H9 (cell line): ENCODE data around the gene CMAS. TPM values are rescaled to one million over a fixed set of nuclear protein-coding genes. Genes with fewer than 3 reads are reported as not detected.

Experiments used
- DNase-seq: peaks from one replicate; pipeline ENCODE4 v3.0.0-alpha.2; 2017
- H2AFZ ChIP-seq: one replicate; pipeline ENCODE4 v1.6.1; 2013; ENCODE audit warnings: mild to moderate bottlenecking, low read length, control low read depth, moderate library complexity
- H2AK5ac ChIP-seq: 2 replicates; pipeline ENCODE4 v1.6.1; 2013; ENCODE audit warnings: low read length, control low read depth, mixed read lengths; ENCODE audit not compliant: insufficient read length
- H2BK120ac ChIP-seq: one replicate; pipeline ENCODE4 v1.6.1; 2013; ENCODE audit warnings: low read depth, mild to moderate bottlenecking, low read length, control low read depth, inconsistent platforms; ENCODE audit not compliant: poor library complexity, severe bottlenecking
- H2BK12ac ChIP-seq: 2 replicates; pipeline ENCODE4 v1.6.1; 2013; ENCODE audit warnings: low read length, control low read depth, mixed read lengths, low read depth; ENCODE audit not compliant: insufficient read length
- H2BK15ac ChIP-seq: 2 replicates; pipeline ENCODE4 v1.6.1; 2013; ENCODE audit warnings: low read depth, low read length, control low read depth
- H2BK20ac ChIP-seq: one replicate; pipeline ENCODE4 v1.6.1; 2013; ENCODE audit warnings: low read depth, mild to moderate bottlenecking, low read length, control low read depth, inconsistent platforms; ENCODE audit not compliant: poor library complexity, severe bottlenecking
- H2BK5ac ChIP-seq: 2 replicates; pipeline ENCODE4 v1.6.1; 2013; ENCODE audit warnings: low read length, control low read depth, mixed read lengths; ENCODE audit not compliant: insufficient read length
- H3K14ac ChIP-seq: 2 replicates; pipeline ENCODE4 v1.6.1; 2013; ENCODE audit warnings: low read length, control low read depth; ENCODE audit not compliant: insufficient read depth
- H3K18ac ChIP-seq: 2 replicates; pipeline ENCODE4 v1.6.1; 2013; ENCODE audit warnings: low read depth, mild to moderate bottlenecking, mixed read lengths, low read length, control low read depth; ENCODE audit not compliant: insufficient read length
- H3K23ac ChIP-seq: 2 replicates; pipeline ENCODE4 v1.6.1; 2013; ENCODE audit warnings: low read length, control low read depth, mixed read lengths, low read depth; ENCODE audit not compliant: insufficient read length
- H3K23me2 ChIP-seq: 2 replicates; pipeline ENCODE4 v1.6.1; 2013; ENCODE audit warnings: low read depth, mild to moderate bottlenecking, mixed read lengths, low read length, control low read depth; ENCODE audit not compliant: insufficient read length, poor library complexity, severe bottlenecking
- H3K27ac ChIP-seq: 2 replicates; pipeline ENCODE4 v1.5.1; 2013; ENCODE audit warnings: low read length, control low read depth, mixed read lengths, low read depth; ENCODE audit not compliant: insufficient read length
- H3K27me3 ChIP-seq: 2 replicates; pipeline ENCODE4 v1.6.1; 2013; ENCODE audit warnings: low read length, control low read depth, inconsistent platforms; ENCODE audit not compliant: insufficient read depth
- H3K4ac ChIP-seq: 2 replicates; pipeline ENCODE4 v1.6.1; 2013; ENCODE audit warnings: low read depth, mild to moderate bottlenecking, control low read depth, inconsistent platforms, low read length, moderate library complexity
- H3K4me1 ChIP-seq: 2 replicates; pipeline ENCODE4 v1.6.1; 2013; ENCODE audit warnings: low read length, control low read depth, inconsistent platforms; ENCODE audit not compliant: insufficient read depth
- H3K4me2 ChIP-seq: 2 replicates; pipeline ENCODE4 v1.6.1; 2013; ENCODE audit warnings: low read length, control low read depth, mixed read lengths; ENCODE audit not compliant: insufficient read length, insufficient read depth
- H3K56ac ChIP-seq: 2 replicates; pipeline ENCODE4 v1.6.1; 2013; ENCODE audit warnings: low read depth, mild to moderate bottlenecking, mixed read lengths, low read length, control low read depth; ENCODE audit not compliant: insufficient read length
- H3K79me1 ChIP-seq: 2 replicates; pipeline ENCODE4 v1.6.1; 2013; ENCODE audit warnings: low read depth, mild to moderate bottlenecking, moderate library complexity, low read length, control low read depth, inconsistent platforms; ENCODE audit not compliant: insufficient read depth, poor library complexity, severe bottlenecking
- H3K79me2 ChIP-seq: 2 replicates; pipeline ENCODE4 v1.6.1; 2013; ENCODE audit warnings: low read length, control low read depth, inconsistent platforms; ENCODE audit not compliant: insufficient read depth
- H3K9ac ChIP-seq: 2 replicates; pipeline ENCODE4 v1.6.1; 2013; ENCODE audit warnings: low read length, control low read depth, mixed read lengths; ENCODE audit not compliant: insufficient read length; ENCODE audit errors: extremely low read depth
- H3K9me3 ChIP-seq: one replicate; pipeline ENCODE4 v1.6.1; 2013; ENCODE audit warnings: low read depth, low read length, inconsistent platforms; ENCODE audit not compliant: control insufficient read depth
- H3T11ph ChIP-seq: one replicate; pipeline ENCODE4 v1.6.1; 2013; ENCODE audit warnings: mild to moderate bottlenecking, low read length, control low read depth, inconsistent platforms
- H4K20me1 ChIP-seq: one replicate; pipeline ENCODE4 v1.6.1; 2013; ENCODE audit not compliant: control insufficient read depth, insufficient read length, insufficient read depth
- H4K5ac ChIP-seq: 2 replicates; pipeline ENCODE4 v1.6.1; 2013; ENCODE audit warnings: low read depth, mild to moderate bottlenecking, mixed read lengths, low read length, control low read depth; ENCODE audit not compliant: insufficient read length
- H4K8ac ChIP-seq: replicated peaks from 2 replicates; pipeline ENCODE4 v1.6.1; 2013; ENCODE audit warnings: low read length, control low read depth, mixed read lengths, low read depth; ENCODE audit not compliant: insufficient read length
- H4K91ac ChIP-seq: 2 replicates; pipeline ENCODE4 v1.6.1; 2013; ENCODE audit warnings: low read depth, mild to moderate bottlenecking, moderate library complexity, mixed read lengths, low read length, control low read depth; ENCODE audit not compliant: insufficient read length
- H3K27ac Mint-ChIP-seq, 3 experiments: 2 replicates in 2 of 3; 3 replicates in 1 of 3; pipeline ENCODE4 v1.8.0; 2020 to 2021; ENCODE audit warnings: mixed read lengths in 3 of 3, mild to moderate bottlenecking in 1 of 3, moderate library complexity in 1 of 3
- H3K27me3 Mint-ChIP-seq: 2 replicates; pipeline ENCODE4 v1.8.0; 2021; ENCODE audit warnings: low read depth, mild to moderate bottlenecking, moderate library complexity, mixed read lengths
- H3K36me3 Mint-ChIP-seq, 3 experiments: 2 replicates in 2 of 3; 3 replicates in 1 of 3; pipeline ENCODE4 v1.8.0; 2020 to 2021; ENCODE audit warnings: low read depth in 3 of 3, mixed read lengths in 3 of 3; ENCODE audit not compliant: insufficient read depth in 1 of 3
- H3K4me1 Mint-ChIP-seq, 2 experiments: 2 replicates each; pipeline ENCODE4 v1.8.0; 2020; ENCODE audit warnings: mixed read lengths in 2 of 2
- H3K4me3 Mint-ChIP-seq, 2 experiments: 2 replicates in 1 of 2; 3 replicates in 1 of 2; pipeline ENCODE4 v1.8.0; 2020 to 2021; ENCODE audit warnings: mild to moderate bottlenecking in 2 of 2, mixed read lengths in 2 of 2, moderate library complexity in 1 of 2
- H3K9me3 Mint-ChIP-seq, 2 experiments: 2 replicates in 1 of 2; 3 replicates in 1 of 2; pipeline ENCODE4 v1.8.0; 2020; ENCODE audit warnings: mild to moderate bottlenecking in 2 of 2, mixed read lengths in 2 of 2, moderate library complexity in 1 of 2
- WGBS: extraction: QIAGEN DNeasy Blood & Tissue Kit; methylation state at CpG from one replicate; pipeline ENCODE4 v1.1.7; 2013; ENCODE audit warnings: missing lambda C conversion rate, low lambda C conversion rate, mixed read lengths; ENCODE audit not compliant: insufficient read length; ENCODE audit errors: extremely low coverage; 5-methylcytosine and 5-hydroxymethylcytosine counted together
- total RNA-seq: library from RNA; stranded (reverse); gene quantifications from 2 replicates; pipeline ENCODE4 v1.2.1, GENCODE V29; 2021
- TF ChIP-seq, protein P1 (sequence below): fragments of 200-600 bp; sonication (generic); conservative IDR thresholded peaks from 3 replicates; pipeline ENCODE4 v1.8.0; 2021; ENCODE audit warnings: antibody characterized with exemption, mild to moderate bottlenecking

The CMAS gene
- total RNA-seq, 1 experiment from 2014 or later: 47.4 TPM

- Mint-ChIP-seq H3K4me1 (peaks cover 31 to 38% of the 10 kb centered on the region in 2 experiments), H3K27me3 (no peaks in the 10 kb centered on the region), H3K9me3 (no peaks in the 10 kb centered on the region), H3K4me3 (peak overlapping the region; percentile 92 to 98), H3K36me3 (peaks cover 6 to 14% (median 7%) of the 10 kb centered on the region in 3 experiments; a peak in 6 of 7 replicates), H3K27ac (peak overlapping the region in 2 of 3 experiments; percentile 16 to 33; a peak in 3 of 7 replicates)
- Histone ChIP-seq H4K8ac (no peak overlapping the region), H4K5ac (no peak overlapping the region), H3K9me3 (no peaks in the 10 kb centered on the region), H3K9ac (no peak overlapping the region), H3K27ac (no peak overlapping the region), H3K14ac (no peak overlapping the region), H2BK120ac (no peak overlapping the region), H3K4me1 (peaks cover 11% of the 10 kb centered on the region), H2BK12ac (no peak overlapping the region), H3K79me1 (no peaks in the 10 kb centered on the region), H3T11ph (no peak overlapping the region), H4K91ac (no peak overlapping the region), H3K56ac (no peak overlapping the region), H3K27me3 (no peaks in the 10 kb centered on the region), H2AFZ (no peak overlapping the region), H3K4me2 (peak overlapping the region; percentile 76), H2BK15ac (no peak overlapping the region), H3K23me2 (no peaks in the 10 kb centered on the region), H3K18ac (no peak overlapping the region), H2AK5ac (no peak overlapping the region), H3K23ac (no peak overlapping the region), H4K20me1 (no peaks in the 10 kb centered on the region), H3K4ac (no peak overlapping the region), H2BK5ac (no peak overlapping the region), H2BK20ac (no peak overlapping the region), H3K79me2 (peaks cover 5% of the 10 kb centered on the region; the same call in 1 of the 2 replicates)
- no CpG with 5 or more reads among the region's 2 CpGs for WGBS
- TF ChIP-seq, protein P1, sequence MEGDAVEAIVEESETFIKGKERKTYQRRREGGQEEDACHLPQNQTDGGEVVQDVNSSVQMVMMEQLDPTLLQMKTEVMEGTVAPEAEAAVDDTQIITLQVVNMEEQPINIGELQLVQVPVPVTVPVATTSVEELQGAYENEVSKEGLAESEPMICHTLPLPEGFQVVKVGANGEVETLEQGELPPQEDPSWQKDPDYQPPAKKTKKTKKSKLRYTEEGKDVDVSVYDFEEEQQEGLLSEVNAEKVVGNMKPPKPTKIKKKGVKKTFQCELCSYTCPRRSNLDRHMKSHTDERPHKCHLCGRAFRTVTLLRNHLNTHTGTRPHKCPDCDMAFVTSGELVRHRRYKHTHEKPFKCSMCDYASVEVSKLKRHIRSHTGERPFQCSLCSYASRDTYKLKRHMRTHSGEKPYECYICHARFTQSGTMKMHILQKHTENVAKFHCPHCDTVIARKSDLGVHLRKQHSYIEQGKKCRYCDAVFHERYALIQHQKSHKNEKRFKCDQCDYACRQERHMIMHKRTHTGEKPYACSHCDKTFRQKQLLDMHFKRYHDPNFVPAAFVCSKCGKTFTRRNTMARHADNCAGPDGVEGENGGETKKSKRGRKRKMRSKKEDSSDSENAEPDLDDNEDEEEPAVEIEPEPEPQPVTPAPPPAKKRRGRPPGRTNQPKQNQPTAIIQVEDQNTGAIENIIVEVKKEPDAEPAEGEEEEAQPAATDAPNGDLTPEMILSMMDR: no peak
- DNase-seq: no peak
Observed at GRCh38 chr12:22047494-22047893, 1.5 kb downstream of the CMAS start.
